Activated CD4-positive, alpha-beta T cell treated with anti-CD3 and anti-CD28 coated beads for 36 hours (primary cell): ENCODE results near the gene IQCN. TPM values are rescaled to one million over a fixed set of nuclear protein-coding genes. Genes with fewer than 3 reads are reported as not detected.
A peak's percentile ranks its signal among the peaks of the same experiment; 100 is the strongest.

Source experiments
- ATAC-seq: fragments of 200-7000 bp; cut with Tn5 transposase; one replicate; pipeline ENCODE4 v1.10.0; 2021; ENCODE audit warnings: mild to moderate bottlenecking, moderate library complexity
- CTCF ChIA-PET: fragments of 350-600 bp; sonication (Branson Sonifier 250); formaldehyde crosslinking; loops from one replicate; lab custom pipeline; 2021; ENCODE audit warnings: antibody characterized with exemption; lab: Charles Lee
- POLR2A ChIA-PET: fragments of 350-600 bp; sonication (Branson Sonifier 250); formaldehyde crosslinking; loops from one replicate; lab custom pipeline; 2021; ENCODE audit warnings: antibody characterized with exemption, inconsistent platforms; lab: Charles Lee
- DNase-seq: peaks from one replicate; pipeline ENCODE4 v3.0.0-alpha.2; 2020
- H3K27ac Mint-ChIP-seq: one replicate; pipeline ENCODE4 v1.8.0; 2021; ENCODE audit warnings: mixed read lengths
- H3K27me3 Mint-ChIP-seq: one replicate; pipeline ENCODE4 v1.8.0; 2021; ENCODE audit warnings: mixed read lengths
- H3K36me3 Mint-ChIP-seq: one replicate; pipeline ENCODE4 v1.8.0; 2021; ENCODE audit warnings: low read depth, mixed read lengths
- H3K4me1 Mint-ChIP-seq: one replicate; pipeline ENCODE4 v1.8.0; 2021; ENCODE audit warnings: mixed read lengths
- H3K4me3 Mint-ChIP-seq: one replicate; pipeline ENCODE4 v1.8.0; 2021; ENCODE audit warnings: mild to moderate bottlenecking, moderate library complexity, mixed read lengths
- H3K9me3 Mint-ChIP-seq: one replicate; pipeline ENCODE4 v1.8.0; 2021; ENCODE audit warnings: low read depth, mixed read lengths
- intact Hi-C, 2 experiments: fragments of 100-400 bp; cut with DNase I in 1 of 2; cut with micrococcal nuclease in 1 of 2; formaldehyde crosslinking; loops; one replicate each; pipeline versions ENCODE4 v1.14.2 to v1.15.1; 2022 to 2024; cut with DNase I, micrococcal nuclease
- total RNA-seq, 2 experiments: library from RNA; stranded (reverse); gene quantifications; one replicate each; pipeline ENCODE4 v1.2.3, GENCODE V29; 2021

IQCN gene
- total RNA-seq, 2 experiments from 2014 or later, result 0.40 to 0.43 TPM

GRCh38 chr19:18287836-18288772 is 13.9 kb upstream of the IQCN start:
- ATAC-seq (no peak), DNase-seq (no peak)
- CTCF ChIA-PET, result interaction anchor here (0.5 to 1.7 kb wide), 4 partner anchors 9 to 330 kb away, joined by 3 to 7 read pairs (median 4); no protein-coding TSS in a partner anchor
- Mint-ChIP-seq H3K36me3 (peaks cover 12% of the 10 kb centered on the region), H3K27me3 (no peaks in the 10 kb centered on the region), H3K9me3 (peaks cover 5% of the 10 kb centered on the region), H3K4me3 (no peak overlapping the region), H3K4me1 (peaks cover 66% of the 10 kb centered on the region), H3K27ac (peak overlapping the region; percentile 93)
- intact Hi-C loops, result no loop called here
- POLR2A ChIA-PET, result interaction anchor here (2.5 to 6.5 kb wide), 2 partner anchors 8 to 17 kb away, joined by 17 to 291 read pairs; partner anchors contain the start of gene JUND

- no peak for ATAC-seq
- no peak for DNase-seq
- peaks cover 5% of the 10 kb centered on the region for H3K9me3 Mint-ChIP-seq
- intact Hi-C loops, result no loop called here
- no peaks in the 10 kb centered on the region for H3K27me3 Mint-ChIP-seq
- H3K4me3 Mint-ChIP-seq, result no peak overlapping the region
- peaks cover 73% of the 10 kb centered on the region for H3K4me1 Mint-ChIP-seq
- ChIA-PET POLR2A (no interaction called here), CTCF (interaction anchor here (0.7 to 1.5 kb wide), 2 partner anchors 9 to 35 kb away, joined by 5 read pairs; partner anchors contain the start of gene LSM4)
- peaks cover 11% of the 10 kb centered on the region for H3K36me3 Mint-ChIP-seq
- H3K27ac Mint-ChIP-seq, result peak overlapping the region; percentile 93
These were observed 12.9 kb upstream of the IQCN start for GRCh38 chr19:18286973-18287635.

- H3K36me3 Mint-ChIP-seq, result peaks cover 13% of the 10 kb centered on the region
- DNase-seq (peak; percentile 82), ATAC-seq (peak; percentile 17)
- no peaks in the 10 kb centered on the region for H3K27me3 Mint-ChIP-seq
- H3K9me3 Mint-ChIP-seq, result peaks cover 3% of the 10 kb centered on the region
- intact Hi-C loops, result loop anchor here in 1 of 2 experiments (5.0 kb wide), 1 partner anchor 257 kb away; the partner anchor contains the start of gene FKBP8
- peak overlapping the region; percentile 54 for H3K4me3 Mint-ChIP-seq
- H3K4me1 Mint-ChIP-seq, result peaks cover 60% of the 10 kb centered on the region
- ChIA-PET POLR2A (interaction anchor here (1.0 to 11.4 kb wide), 2 partner anchors 8 to 16 kb away, joined by 3 to 284 read pairs; no protein-coding TSS in a partner anchor), CTCF (interaction anchor here (0.7 to 0.9 kb wide), 3 partner anchors 44 to 425 kb away, joined by 3 to 4 read pairs (median 3); partner anchors contain the start of gene RPL18A)
- peak overlapping the region; percentile 91 for H3K27ac Mint-ChIP-seq
These were observed 10.6 kb upstream of the IQCN start for GRCh38 chr19:18284712-18285360.

GRCh38 chr19:18283338-18283737 is 9.1 kb upstream of the IQCN start:
- Mint-ChIP-seq H3K27me3 (no peaks in the 10 kb centered on the region), H3K4me1 (peaks cover 59% of the 10 kb centered on the region), H3K27ac (peak overlapping the region; percentile 98), H3K36me3 (peaks cover 28% of the 10 kb centered on the region), H3K9me3 (peaks cover 3% of the 10 kb centered on the region), H3K4me3 (peak overlapping the region; percentile 82)
- no peak for ATAC-seq
- intact Hi-C loops, result loop anchor here in 1 of 2 experiments (5.0 kb wide), 1 partner anchor 259 kb away; the partner anchor contains the start of gene FKBP8
- no peak for DNase-seq
- ChIA-PET POLR2A (interaction anchor here (0.7 to 11.4 kb wide), 2 partner anchors 17 to 200 kb away, joined by 5 to 284 read pairs; no protein-coding TSS in a partner anchor), CTCF (no interaction called here)

- peak overlapping the region; percentile 82 for H3K4me3 Mint-ChIP-seq
- H3K36me3 Mint-ChIP-seq, result peaks cover 33% of the 10 kb centered on the region
- H3K9me3 Mint-ChIP-seq, result peaks cover 3% of the 10 kb centered on the region
- peaks cover 60% of the 10 kb centered on the region for H3K4me1 Mint-ChIP-seq
- DNase-seq (peak; percentile 58), ATAC-seq (no peak)
- POLR2A ChIA-PET, result interaction anchor here (0.7 to 11.4 kb wide), 4 partner anchors 9 to 200 kb away, joined by 5 to 291 read pairs (median 246); partner anchors contain the start of gene LSM4
- CTCF ChIA-PET, result interaction anchor here (0.7 to 6.7 kb wide), 3 partner anchors 10 to 36 kb away, joined by 3 to 183 read pairs (median 81); partner anchors contain the start of gene LSM4
- H3K27me3 Mint-ChIP-seq, result no peaks in the 10 kb centered on the region
- peak overlapping the region; percentile 98 for H3K27ac Mint-ChIP-seq
- intact Hi-C loops, result loop anchor here (1.0 to 5.0 kb wide), 2 partner anchors 8 to 260 kb away; partner anchors contain the start of gene FKBP8 (in 1 of the 2)
These were observed 8.5 kb upstream of the IQCN start for GRCh38 chr19:18282788-18283141.

GRCh38 chr19:18282021-18282787 is 8.0 kb upstream of the IQCN start:
- H3K4me3 Mint-ChIP-seq, result peak overlapping the region; percentile 82
- peaks cover 62% of the 10 kb centered on the region for H3K4me1 Mint-ChIP-seq
- H3K27ac Mint-ChIP-seq, result peak overlapping the region; percentile 98
- H3K27me3 Mint-ChIP-seq, result no peaks in the 10 kb centered on the region
- ATAC-seq (peak; percentile 40), DNase-seq (peak; percentile 60)
- peaks cover 3% of the 10 kb centered on the region for H3K9me3 Mint-ChIP-seq
- intact Hi-C loops, result loop anchor here (1.0 to 5.0 kb wide), 2 partner anchors 8 to 260 kb away; partner anchors contain the start of gene FKBP8 (in 1 of the 2)
- peaks cover 38% of the 10 kb centered on the region for H3K36me3 Mint-ChIP-seq
- ChIA-PET CTCF (interaction anchor here (0.6 to 7.5 kb wide), 6 partner anchors 10 to 89 kb away, joined by 3 to 208 read pairs (median 50); partner anchors contain the start of genes LSM4 and MPV17L2), POLR2A (interaction anchor here (0.6 to 11.4 kb wide), 19 partner anchors 10 to 921 kb away, joined by 3 to 291 read pairs (median 4); partner anchors contain the start of genes CCDC124, LSM4, MPV17L2 and NR2C2AP)

- ChIA-PET POLR2A (interaction anchor here (0.6 to 11.4 kb wide), 21 partner anchors 10 to 921 kb away, joined by 3 to 291 read pairs (median 4); partner anchors contain the start of genes CCDC124, LSM4, MPV17L2 and NR2C2AP), CTCF (interaction anchor here (0.5 to 7.5 kb wide), 13 partner anchors 8 to 480 kb away, joined by 3 to 208 read pairs (median 3); partner anchors contain the start of genes LSM4, MAST3 and MPV17L2)
- no peaks in the 10 kb centered on the region for H3K27me3 Mint-ChIP-seq
- peaks cover 2% of the 10 kb centered on the region for H3K9me3 Mint-ChIP-seq
- intact Hi-C loops, result loop anchor here (1.0 to 5.0 kb wide), 4 partner anchors 9 to 261 kb away; partner anchors contain the start of genes ELL (in 1 of the 2) and FKBP8 (in 1 of the 2)
- H3K4me1 Mint-ChIP-seq, result peaks cover 54% of the 10 kb centered on the region
- peaks cover 37% of the 10 kb centered on the region for H3K36me3 Mint-ChIP-seq
- peak; percentile 98 for DNase-seq
- H3K27ac Mint-ChIP-seq, result peak within 1 kb of the TSS; percentile 98
- H3K4me3 Mint-ChIP-seq, result peak within 1 kb of the TSS; percentile 86
- peak; percentile 69 for ATAC-seq
These were observed 7.1 kb upstream of the IQCN start, which contains the start of gene JUND for GRCh38 chr19:18281082-18282020. Gene JUND, minus strand, starts transcription at chr19:18281622. Its CDS starts 138 bp downstream, at chr19:18281484.

- H3K4me1 Mint-ChIP-seq, result peaks cover 51% of the 10 kb centered on the region
- POLR2A ChIA-PET, result interaction anchor here (0.5 to 11.4 kb wide), 15 partner anchors 11 to 294 kb away, joined by 3 to 291 read pairs (median 15); partner anchors contain the start of genes LSM4, MAST3, MPV17L2 and PGPEP1
- peak; percentile 5 for ATAC-seq
- no peaks in the 10 kb centered on the region for H3K9me3 Mint-ChIP-seq
- intact Hi-C loops, result loop anchor here in 1 of 2 experiments (1.0 to 5.0 kb wide), 4 partner anchors 10 to 262 kb away; partner anchors contain the start of genes ELL and FKBP8
- DNase-seq, result peak; percentile 86
- H3K27ac Mint-ChIP-seq, result peak overlapping the region; percentile 94
- no peaks in the 10 kb centered on the region for H3K27me3 Mint-ChIP-seq
- H3K36me3 Mint-ChIP-seq, result peaks cover 35% of the 10 kb centered on the region
- CTCF ChIA-PET, result interaction anchor here (0.6 to 7.5 kb wide), 17 partner anchors 9 to 183 kb away, joined by 3 to 208 read pairs (median 7); partner anchors contain the start of genes LSM4 and MAST3
- H3K4me3 Mint-ChIP-seq, result peak overlapping the region; percentile 86
These were observed 6.2 kb upstream of the IQCN start for GRCh38 chr19:18280247-18281081.
